ENCODE data around the gene COX7A1. TPM values are rescaled to one million over a fixed set of nuclear protein-coding genes. Genes with fewer than 3 reads are reported as not detected.

Gene COX7A1
- total RNA-seq, 1 donor from 2014 or later, result not detected

DNA sequence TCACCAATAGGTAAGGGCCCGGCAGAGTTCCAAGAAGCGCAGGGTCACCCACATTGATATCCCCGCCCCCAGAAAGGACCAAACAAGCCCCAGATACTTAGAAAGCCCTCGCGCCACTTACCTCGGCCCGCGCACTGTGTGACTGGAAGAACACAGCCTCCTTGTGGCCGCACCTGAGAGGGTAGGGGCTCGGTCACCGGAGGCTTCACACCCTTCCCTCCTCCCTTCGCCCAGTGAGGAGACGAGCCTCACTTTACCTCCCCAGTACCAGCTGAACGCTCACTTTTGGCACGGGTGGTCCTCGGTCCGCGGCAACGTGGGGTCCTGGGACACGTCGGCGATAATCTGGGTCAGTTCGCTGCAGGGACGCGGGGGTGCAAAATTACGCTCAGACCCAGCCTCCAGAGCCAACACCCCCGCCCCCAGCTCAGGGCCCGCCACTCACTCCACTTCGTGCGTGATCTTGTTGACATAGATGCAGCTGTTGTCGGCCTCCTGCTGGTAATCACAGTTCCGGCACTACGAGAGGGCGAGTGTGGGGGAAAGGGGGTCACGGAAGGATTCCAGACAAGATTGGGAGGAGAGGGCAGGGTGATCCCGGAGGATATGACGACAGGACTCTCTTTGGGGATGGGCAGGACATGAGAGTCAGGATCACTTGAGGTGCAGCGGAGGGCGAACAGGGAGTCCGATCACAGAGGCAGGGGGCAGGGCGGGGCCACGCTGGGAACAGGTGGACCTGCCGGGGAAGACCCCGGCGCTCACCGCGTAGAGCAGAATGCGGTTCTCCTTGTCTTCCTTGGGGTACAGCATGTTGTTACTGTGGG, 38.1 kb downstream of the COX7A1 start:
- H3K27me3 Mint-ChIP-seq, result peaks cover 4% of the 10 kb centered on the region
- intact Hi-C loops (cut with micrococcal nuclease), result loop anchor here (10.0 kb wide), 2 partner anchors 369 to 1351 kb away; partner anchors contain the start of genes IGFLR1, LIN37, PSENEN and U2AF1L4
- no peaks in the 10 kb centered on the region for H3K9me3 Mint-ChIP-seq
- H3K4me1 Mint-ChIP-seq, result peaks cover 28% of the 10 kb centered on the region
- DNase-seq, result peak; percentile 75
- H3K4me3 Mint-ChIP-seq, result peak overlapping the region; percentile 94
- peaks cover 32% of the 10 kb centered on the region for H3K36me3 Mint-ChIP-seq (ENCODE audit: low read depth)
- H3K27ac Mint-ChIP-seq, result peak overlapping the region; percentile 95

DNA sequence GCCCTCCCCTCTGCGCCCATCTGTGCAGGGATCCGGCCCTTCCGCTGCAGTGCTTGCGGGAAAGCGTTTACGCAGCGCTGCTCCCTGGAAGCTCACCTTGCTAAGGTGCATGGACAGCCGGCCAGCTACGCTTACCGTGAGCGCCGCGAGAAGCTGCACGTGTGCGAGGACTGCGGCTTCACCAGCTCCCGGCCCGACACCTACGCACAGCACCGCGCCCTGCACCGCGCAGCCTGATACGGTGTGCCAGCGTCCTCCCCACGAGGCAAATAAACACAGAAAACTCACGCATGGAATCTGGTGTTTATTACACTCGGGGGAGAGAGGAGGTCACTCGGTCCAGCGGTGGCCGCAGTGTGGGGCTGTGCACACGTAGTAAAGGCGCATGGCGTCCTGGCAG, 38.8 kb downstream of the COX7A1 start:
- Mint-ChIP-seq H3K4me1 (peaks cover 28% of the 10 kb centered on the region), H3K27me3 (peaks cover 4% of the 10 kb centered on the region), H3K36me3 (ENCODE audit: low read depth) (peaks cover 31% of the 10 kb centered on the region), H3K9me3 (no peaks in the 10 kb centered on the region), H3K27ac (peak overlapping the region; percentile 95), H3K4me3 (peak overlapping the region; percentile 94)
- DNase-seq, result no peak
- intact Hi-C loops (cut with micrococcal nuclease), result loop anchor here (10.0 kb wide), 2 partner anchors 369 to 1351 kb away; partner anchors contain the start of genes IGFLR1, LIN37, PSENEN and U2AF1L4

DNA sequence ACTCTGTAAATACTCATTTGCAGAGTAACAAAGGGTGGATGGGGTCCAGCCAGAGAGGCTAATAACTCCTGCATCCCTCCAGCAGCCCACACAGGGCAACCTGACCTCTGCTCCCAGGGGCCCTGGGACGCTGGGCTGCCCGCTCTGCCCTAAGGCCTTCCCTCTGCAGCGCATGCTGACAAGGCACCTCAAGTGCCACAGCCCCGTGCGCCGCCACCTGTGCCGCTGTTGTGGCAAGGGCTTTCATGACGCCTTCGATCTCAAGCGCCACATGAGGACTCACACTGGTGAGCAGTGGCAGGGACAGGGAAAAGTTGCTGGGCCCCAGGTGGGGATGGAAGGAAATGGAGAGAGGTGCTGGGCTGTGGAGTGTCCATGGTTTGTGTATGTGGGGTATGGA, 39.6 kb downstream of the COX7A1 start:
- Mint-ChIP-seq H3K4me3 (peak overlapping the region; percentile 94), H3K4me1 (peaks cover 25% of the 10 kb centered on the region), H3K27ac (peak overlapping the region; percentile 71), H3K27me3 (peaks cover 4% of the 10 kb centered on the region), H3K9me3 (no peaks in the 10 kb centered on the region), H3K36me3 (ENCODE audit: low read depth) (peaks cover 25% of the 10 kb centered on the region)
- intact Hi-C loops (cut with micrococcal nuclease), result loop anchor here (10.0 kb wide), 2 partner anchors 368 to 1352 kb away; partner anchors contain the start of genes IGFLR1, LIN37, PSENEN and U2AF1L4
- no peak for DNase-seq

DNA sequence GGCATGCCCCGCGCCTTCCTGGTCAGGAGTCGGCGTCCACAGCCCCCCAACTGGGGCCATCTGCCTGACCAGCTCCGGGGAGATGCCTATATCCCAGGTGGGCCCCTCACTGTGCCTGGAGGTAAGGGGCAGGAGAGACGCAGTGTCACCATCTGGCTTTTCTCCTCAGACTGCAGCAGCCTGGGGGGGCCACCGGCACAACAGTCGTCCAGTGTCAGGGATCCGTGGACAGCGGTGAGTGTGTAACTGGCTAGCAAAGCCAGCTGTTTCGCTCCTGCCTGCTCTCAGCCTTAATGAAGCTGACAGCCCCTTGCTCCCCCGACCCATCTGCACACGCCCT, 41.1 kb downstream of the COX7A1 start:
- Mint-ChIP-seq H3K9me3 (no peaks in the 10 kb centered on the region), H3K4me3 (no peak overlapping the region)

DNA sequence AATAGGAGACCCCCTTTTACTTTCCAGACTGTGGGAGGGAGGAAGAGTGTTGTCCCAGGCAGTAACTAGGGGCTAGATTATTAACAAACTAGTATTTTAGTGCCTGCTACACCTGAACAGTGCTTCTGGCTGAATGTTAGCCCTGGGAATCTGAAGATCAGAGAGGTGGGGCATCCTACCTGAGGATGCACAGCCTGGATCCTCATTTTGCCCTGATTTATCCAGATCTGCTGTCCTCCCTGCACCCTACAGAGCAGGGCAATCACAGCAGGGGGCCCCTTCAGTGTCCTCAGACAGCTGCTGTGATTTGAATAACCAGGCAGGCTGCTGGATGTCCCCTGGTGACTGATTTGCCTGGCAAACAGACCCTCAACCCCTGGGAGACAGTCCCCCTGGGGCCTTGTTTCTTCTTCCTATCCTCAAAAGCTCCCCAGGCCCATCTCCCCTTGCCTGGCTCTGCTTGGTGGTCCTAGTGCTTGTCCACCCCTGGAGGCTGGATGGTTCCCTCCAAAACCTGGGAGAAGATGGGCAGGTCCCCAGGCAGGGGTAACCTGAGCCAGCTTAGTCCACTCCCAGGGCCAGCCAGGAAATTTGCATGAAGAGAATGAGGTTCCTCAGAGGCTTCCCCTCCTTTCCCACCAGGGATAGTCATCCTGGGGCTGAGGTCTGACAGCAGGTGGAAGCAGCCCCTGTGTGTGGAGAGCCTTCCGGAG, 41.6 kb downstream of the COX7A1 start, which contains the start of gene OVOL3:
Gene OVOL3, plus strand, starts transcription at position 657 of the 713 bp plus-strand sequence. CDS start 60 bp downstream, outside the sequence.
- Mint-ChIP-seq H3K4me1 (peaks cover 16% of the 10 kb centered on the region), H3K4me3 (no peak within 1 kb of the TSS), H3K27ac (no peak within 1 kb of the TSS), H3K36me3 (ENCODE audit: low read depth) (peaks cover 30% of the 10 kb centered on the region), H3K9me3 (no peaks in the 10 kb centered on the region), H3K27me3 (peaks cover 4% of the 10 kb centered on the region)
- intact Hi-C loops (cut with micrococcal nuclease), result loop anchor here (10.0 kb wide), 2 partner anchors 366 to 1354 kb away; partner anchors contain the start of genes IGFLR1, LIN37, PSENEN and U2AF1L4
- DNase-seq, result no peak

More for the DNA sequence above, 41.1 kb downstream of the COX7A1 start:
- intact Hi-C loops (cut with micrococcal nuclease), result loop anchor here (10.0 kb wide), 2 partner anchors 366 to 1354 kb away; partner anchors contain the start of genes IGFLR1, LIN37, PSENEN and U2AF1L4
- no peak overlapping the region for H3K27ac Mint-ChIP-seq
- no peak for DNase-seq
- peaks cover 18% of the 10 kb centered on the region for H3K4me1 Mint-ChIP-seq
- peaks cover 29% of the 10 kb centered on the region for H3K36me3 Mint-ChIP-seq (ENCODE audit: low read depth)
- H3K27me3 Mint-ChIP-seq, result peaks cover 4% of the 10 kb centered on the region

DNA sequence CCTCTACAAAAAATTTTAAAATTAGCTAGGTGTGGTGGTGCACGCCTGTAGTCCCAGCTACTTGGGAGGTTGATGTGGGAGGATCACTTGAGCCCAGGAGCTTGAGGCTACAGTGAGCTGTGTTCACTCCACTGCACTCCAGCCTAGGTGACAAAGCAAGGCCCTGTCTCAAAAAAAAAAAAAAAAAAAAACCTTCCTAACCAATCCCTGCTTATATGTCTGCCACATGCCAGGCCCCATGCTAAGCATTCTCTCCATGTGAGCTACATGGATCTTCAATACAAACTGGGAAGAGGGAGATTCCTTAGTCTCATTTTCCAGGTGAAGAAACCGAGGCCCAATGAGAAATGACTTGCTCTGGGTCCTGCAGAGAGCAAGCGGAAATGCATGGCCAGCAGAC, 43.6 kb downstream of the COX7A1 start:
- Mint-ChIP-seq H3K4me3 (no peak overlapping the region), H3K9me3 (no peaks in the 10 kb centered on the region), H3K27ac (no peak overlapping the region), H3K36me3 (ENCODE audit: low read depth) (peaks cover 31% of the 10 kb centered on the region), H3K4me1 (peaks cover 6% of the 10 kb centered on the region), H3K27me3 (no peaks in the 10 kb centered on the region)
- intact Hi-C loops (cut with micrococcal nuclease), result no loop called here
- DNase-seq, result no peak

DNA sequence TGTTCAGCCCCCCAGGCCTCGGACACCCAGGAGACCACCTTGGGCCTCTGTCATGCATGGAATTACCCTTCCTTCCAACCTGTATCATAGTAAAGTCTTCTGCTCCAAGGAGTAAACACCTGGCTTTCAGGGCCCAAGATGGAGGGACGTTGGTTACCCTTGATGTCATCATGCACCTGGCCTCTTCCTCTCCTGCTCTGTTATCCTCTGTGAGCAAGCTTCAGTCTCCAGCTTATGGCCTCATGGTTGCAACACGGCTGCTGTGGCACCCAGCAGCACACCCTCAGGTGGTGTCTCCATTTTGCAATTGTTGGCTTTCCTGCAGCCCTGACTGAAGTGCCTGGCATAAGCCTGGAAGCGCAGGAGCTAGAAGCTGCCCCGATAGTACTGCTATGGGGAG, 45.3 kb downstream of the COX7A1 start:
- Mint-ChIP-seq H3K27ac (no peak overlapping the region), H3K9me3 (no peaks in the 10 kb centered on the region), H3K4me3 (no peak overlapping the region), H3K4me1 (no peaks in the 10 kb centered on the region), H3K27me3 (no peaks in the 10 kb centered on the region), H3K36me3 (ENCODE audit: low read depth) (peaks cover 26% of the 10 kb centered on the region)
- DNase-seq, result no peak
- intact Hi-C loops (cut with micrococcal nuclease), result no loop called here

DNA sequence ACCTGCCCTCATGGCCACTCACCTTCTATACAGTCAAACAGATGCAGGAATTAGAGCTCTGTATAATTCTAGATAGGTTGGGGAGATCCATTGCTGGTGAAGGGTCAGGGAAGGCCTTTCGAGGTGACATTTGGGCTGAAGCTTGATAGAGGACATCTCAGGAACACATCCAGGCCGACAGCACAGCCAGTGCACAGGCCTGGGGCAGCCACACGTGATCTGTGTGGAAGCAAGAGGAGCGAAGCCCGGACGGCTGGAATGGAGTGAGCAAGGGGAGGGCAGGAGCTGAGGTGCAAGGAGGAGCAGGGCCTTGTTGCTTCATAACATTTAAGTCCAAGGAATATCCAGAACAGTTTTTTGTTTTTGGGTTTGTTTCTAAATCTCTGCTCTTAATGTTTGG, 45.8 kb downstream of the COX7A1 start:
- H3K4me1 Mint-ChIP-seq, result no peaks in the 10 kb centered on the region
- no peak overlapping the region for H3K4me3 Mint-ChIP-seq
- H3K27ac Mint-ChIP-seq, result no peak overlapping the region
- H3K36me3 Mint-ChIP-seq (ENCODE audit: low read depth), result peaks cover 23% of the 10 kb centered on the region
- intact Hi-C loops (cut with micrococcal nuclease), result no loop called here
- DNase-seq, result no peak
- H3K9me3 Mint-ChIP-seq, result no peaks in the 10 kb centered on the region
- H3K27me3 Mint-ChIP-seq, result no peaks in the 10 kb centered on the region

DNA sequence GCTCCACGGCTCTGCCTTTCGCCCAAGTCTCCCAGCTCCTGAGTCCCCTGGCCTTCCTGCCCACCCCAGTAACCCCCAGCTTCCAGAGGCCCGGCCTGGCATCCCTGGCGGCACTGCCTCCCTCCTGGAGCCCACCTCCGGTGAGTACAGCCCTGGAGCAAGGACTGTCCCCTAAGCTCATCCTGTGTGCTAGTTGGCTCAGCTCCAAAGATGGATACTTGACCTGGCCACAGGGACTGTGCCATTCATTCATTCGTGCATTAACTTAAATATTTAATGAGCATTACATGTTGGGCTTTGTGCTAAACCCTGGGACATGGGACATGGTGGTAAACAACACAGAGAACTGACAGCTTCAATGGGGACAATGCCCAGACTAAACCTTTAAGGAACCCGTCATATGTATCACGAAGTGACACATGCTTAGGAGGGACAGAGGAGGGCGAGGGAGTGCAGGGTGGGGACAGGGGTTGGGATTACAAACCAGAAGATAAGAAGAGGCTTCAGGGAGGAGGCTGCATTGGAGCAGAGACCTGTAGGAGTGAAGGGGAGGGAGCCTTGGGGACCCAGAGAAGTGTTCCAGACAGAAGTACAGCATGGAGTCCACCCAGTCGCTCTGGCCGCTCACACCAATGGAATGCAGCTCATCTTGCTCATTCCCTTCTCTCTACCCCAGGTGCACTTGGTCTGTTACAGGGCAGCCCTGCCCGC, 48.2 kb downstream of the COX7A1 start:
- DNase-seq, result no peak
- intact Hi-C loops (cut with micrococcal nuclease), result no loop called here
- H3K27me3 Mint-ChIP-seq, result no peaks in the 10 kb centered on the region
- H3K4me1 Mint-ChIP-seq, result no peaks in the 10 kb centered on the region
- no peaks in the 10 kb centered on the region for H3K9me3 Mint-ChIP-seq
- H3K36me3 Mint-ChIP-seq (ENCODE audit: low read depth), result peaks cover 30% of the 10 kb centered on the region
- peak overlapping the region; percentile 29 for H3K27ac Mint-ChIP-seq
- no peak overlapping the region for H3K4me3 Mint-ChIP-seq

DNA sequence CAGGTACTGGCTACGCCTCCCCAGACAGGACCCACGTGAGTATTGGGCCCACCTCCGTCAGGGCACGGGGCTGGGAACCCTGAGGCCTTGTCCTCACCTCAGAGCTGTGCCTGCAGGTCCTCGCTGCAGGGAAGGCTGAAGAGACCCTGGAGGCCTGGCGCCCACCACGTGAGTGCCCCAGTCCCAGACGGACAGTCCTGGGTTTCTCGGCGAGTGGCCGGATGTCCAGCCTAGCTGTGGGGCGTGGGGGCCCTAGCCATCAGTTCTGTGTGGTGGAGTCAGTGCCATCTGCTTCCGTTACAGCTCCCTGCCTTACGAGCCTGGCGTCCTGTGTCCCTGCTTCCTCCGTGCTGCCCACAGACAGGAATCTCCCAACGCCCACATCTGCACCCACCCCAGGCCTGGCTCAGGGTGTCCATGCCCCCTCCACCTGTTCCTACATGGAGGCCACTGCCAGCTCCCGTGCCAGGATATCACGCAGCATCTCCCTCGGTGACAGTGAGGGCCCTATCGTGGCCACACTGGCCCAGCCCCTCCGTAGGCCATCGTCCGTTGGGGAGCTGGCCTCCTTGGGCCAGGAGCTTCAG, 49.1 kb downstream of the COX7A1 start:
- no peak for DNase-seq
- no peak overlapping the region for H3K27ac Mint-ChIP-seq
- intact Hi-C loops (cut with micrococcal nuclease), result no loop called here
- H3K4me3 Mint-ChIP-seq, result no peak overlapping the region
- H3K9me3 Mint-ChIP-seq, result no peaks in the 10 kb centered on the region
- no peaks in the 10 kb centered on the region for H3K4me1 Mint-ChIP-seq
- H3K27me3 Mint-ChIP-seq, result no peaks in the 10 kb centered on the region
- H3K36me3 Mint-ChIP-seq (ENCODE audit: low read depth), result peaks cover 32% of the 10 kb centered on the region

DNA sequence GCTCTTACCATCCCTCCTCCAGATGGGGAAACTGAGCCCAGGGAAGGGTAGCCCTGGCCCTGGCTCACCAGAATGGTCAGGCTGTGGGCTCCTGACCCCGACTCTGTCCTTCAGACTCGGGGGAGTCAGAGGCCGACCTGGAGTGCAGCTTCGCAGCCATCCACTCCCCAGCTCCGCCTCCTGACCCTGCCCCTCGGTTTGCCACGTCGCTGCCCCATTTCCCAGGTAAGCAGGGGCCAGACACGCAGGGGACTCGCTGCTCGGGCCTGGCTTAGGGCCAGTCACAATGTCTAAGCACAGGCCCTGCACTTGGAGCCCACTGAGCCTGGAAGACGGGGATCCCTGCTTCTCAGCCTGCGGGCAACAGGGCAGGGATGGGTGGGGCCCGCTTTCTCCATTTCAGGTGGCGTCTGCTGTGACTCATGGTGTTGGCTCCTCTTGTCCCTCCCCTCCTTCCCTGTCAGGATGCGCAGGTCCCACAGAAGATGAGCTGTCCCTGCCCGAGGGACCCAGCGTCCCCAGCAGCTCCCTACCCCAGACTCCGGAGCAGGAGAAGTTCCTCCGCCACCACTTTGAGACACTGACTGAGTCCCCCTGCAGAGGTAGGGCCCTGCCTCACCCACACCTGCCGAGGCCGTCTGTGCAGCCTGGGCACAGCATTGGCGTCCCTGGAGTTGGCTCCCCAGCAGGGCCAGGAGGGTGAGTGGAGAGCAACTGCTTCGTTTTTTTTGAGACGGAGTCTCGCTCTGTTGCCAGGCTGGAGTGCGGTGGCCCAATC, 50.5 kb downstream of the COX7A1 start:
- H3K9me3 Mint-ChIP-seq, result no peaks in the 10 kb centered on the region
- H3K27me3 Mint-ChIP-seq, result no peaks in the 10 kb centered on the region
- DNase-seq, result no peak
- no peak overlapping the region for H3K4me3 Mint-ChIP-seq
- no peak overlapping the region for H3K27ac Mint-ChIP-seq
- no peaks in the 10 kb centered on the region for H3K4me1 Mint-ChIP-seq
- intact Hi-C loops (cut with micrococcal nuclease), result no loop called here
- H3K36me3 Mint-ChIP-seq (ENCODE audit: low read depth), result peaks cover 34% of the 10 kb centered on the region
